ENCODE measurements around the gene DIP2C.

Gene DIP2C

GRCh38 chr10:241451-241850, 448.0 kb downstream of the DIP2C start:
- H3K36me3 Mint-ChIP-seq = peaks cover 16 to 25% of the 10 kb centered on the region in 2 donors
- ATAC-seq (replicated peaks) (no peak), DNase-seq (no peak)
- no peaks in the 10 kb centered on the region for H3K27me3 Mint-ChIP-seq
- H3K9me3 Mint-ChIP-seq = no peaks in the 10 kb centered on the region
- H3K27ac Mint-ChIP-seq = no peak overlapping the region
- no peaks in the 10 kb centered on the region for H3K4me1 Mint-ChIP-seq
- no peak overlapping the region for H3K4me3 Mint-ChIP-seq

GRCh38 chr10:239109-239508, 450.4 kb downstream of the DIP2C start:
- no peaks in the 10 kb centered on the region for H3K9me3 Mint-ChIP-seq
- DNase-seq (no peak), ATAC-seq (replicated peaks) (no peak)
- H3K36me3 Mint-ChIP-seq = peaks cover 7 to 15% of the 10 kb centered on the region in 2 donors
- H3K4me3 Mint-ChIP-seq = no peak overlapping the region
- peaks cover 0 to 2% of the 10 kb centered on the region in 2 donors for H3K4me1 Mint-ChIP-seq
- no peak overlapping the region for H3K27ac Mint-ChIP-seq
- no peaks in the 10 kb centered on the region for H3K27me3 Mint-ChIP-seq

- Mint-ChIP-seq H3K9me3 (no peaks in the 10 kb centered on the region), H3K27ac (no peak overlapping the region), H3K4me3 (no peak overlapping the region), H3K36me3 (peaks cover 1 to 16% of the 10 kb centered on the region in 2 donors), H3K27me3 (no peaks in the 10 kb centered on the region), H3K4me1 (peaks cover 0 to 2% of the 10 kb centered on the region in 2 donors)
- ATAC-seq (replicated peaks) (no peak), DNase-seq (no peak)
Observed at GRCh38 chr10:235915-236314, 453.6 kb downstream of the DIP2C start.

GRCh38 chr10:234708-235406, 454.6 kb downstream of the DIP2C start:
- Mint-ChIP-seq H3K4me3 (no peak overlapping the region), H3K27ac (no peak overlapping the region), H3K9me3 (no peaks in the 10 kb centered on the region), H3K36me3 (peaks cover 1 to 13% of the 10 kb centered on the region in 2 donors), H3K27me3 (no peaks in the 10 kb centered on the region), H3K4me1 (peaks cover 0 to 2% of the 10 kb centered on the region in 2 donors)
- no peak for ATAC-seq (replicated peaks)
- DNase-seq = no peak

- H3K9me3 Mint-ChIP-seq = no peaks in the 10 kb centered on the region
- ATAC-seq (replicated peaks) (no peak), DNase-seq (no peak)
- H3K36me3 Mint-ChIP-seq = peaks cover 1 to 9% of the 10 kb centered on the region in 2 donors
- H3K4me1 Mint-ChIP-seq = peaks cover 0 to 2% of the 10 kb centered on the region in 2 donors
- no peaks in the 10 kb centered on the region for H3K27me3 Mint-ChIP-seq
- no peak overlapping the region for H3K4me3 Mint-ChIP-seq
- no peak overlapping the region for H3K27ac Mint-ChIP-seq
Observed at GRCh38 chr10:232878-233277, 456.6 kb downstream of the DIP2C start.

GRCh38 chr10:232061-232460, 457.4 kb downstream of the DIP2C start:
- H3K27ac Mint-ChIP-seq = no peak overlapping the region
- ATAC-seq (replicated peaks) = no peak

GRCh38 chr10:230758-231157, 458.7 kb downstream of the DIP2C start:
- Mint-ChIP-seq H3K27me3 (no peaks in the 10 kb centered on the region), H3K9me3 (no peaks in the 10 kb centered on the region), H3K4me1 (peaks cover 0 to 2% of the 10 kb centered on the region in 2 donors), H3K27ac (no peak overlapping the region), H3K4me3 (no peak overlapping the region), H3K36me3 (peaks cover 0 to 5% of the 10 kb centered on the region in 2 donors)
- DNase-seq = no peak
- ATAC-seq (replicated peaks) = no peak

More at GRCh38 chr10:232061-232460, 457.4 kb downstream of the DIP2C start:
- Mint-ChIP-seq H3K9me3 (no peaks in the 10 kb centered on the region), H3K27me3 (no peaks in the 10 kb centered on the region), H3K36me3 (peaks cover 0 to 9% of the 10 kb centered on the region in 2 donors), H3K4me1 (peaks cover 0 to 2% of the 10 kb centered on the region in 2 donors), H3K4me3 (no peak overlapping the region)
- DNase-seq = no peak

- no peaks in the 10 kb centered on the region for H3K27me3 Mint-ChIP-seq
- H3K4me3 Mint-ChIP-seq = no peak overlapping the region
- ATAC-seq (replicated peaks) (no peak), DNase-seq (no peak)
- H3K27ac Mint-ChIP-seq = peak overlapping the region; percentile 60
- H3K9me3 Mint-ChIP-seq = no peaks in the 10 kb centered on the region
- peaks cover under 1 to 6% of the 10 kb centered on the region in 2 donors for H3K36me3 Mint-ChIP-seq
- peaks cover 0 to 1% of the 10 kb centered on the region in 2 donors for H3K4me1 Mint-ChIP-seq
Observed at GRCh38 chr10:228366-228765, 461.1 kb downstream of the DIP2C start.

GRCh38 chr10:227014-227413, 462.5 kb downstream of the DIP2C start:
- no peak overlapping the region for H3K4me3 Mint-ChIP-seq
- peaks cover 2 to 5% of the 10 kb centered on the region in 2 donors for H3K36me3 Mint-ChIP-seq
- no peaks in the 10 kb centered on the region for H3K9me3 Mint-ChIP-seq
- ATAC-seq (replicated peaks) (no peak), DNase-seq (no peak)
- H3K27ac Mint-ChIP-seq = no peak overlapping the region
- no peaks in the 10 kb centered on the region for H3K27me3 Mint-ChIP-seq
- H3K4me1 Mint-ChIP-seq = peaks cover 0 to 1% of the 10 kb centered on the region in 2 donors

GRCh38 chr10:226018-226417, 463.4 kb downstream of the DIP2C start:
- Mint-ChIP-seq H3K27ac (no peak overlapping the region), H3K27me3 (no peaks in the 10 kb centered on the region), H3K9me3 (no peaks in the 10 kb centered on the region), H3K4me3 (no peak overlapping the region), H3K4me1 (peaks cover 0 to 1% of the 10 kb centered on the region in 2 donors), H3K36me3 (peaks cover 5 to 8% of the 10 kb centered on the region in 2 donors)
- ATAC-seq (replicated peaks) (no peak), DNase-seq (no peak)

GRCh38 chr10:224571-224970, 464.9 kb downstream of the DIP2C start:
- ATAC-seq (replicated peaks) = peak; percentile 66 to 77
- H3K36me3 Mint-ChIP-seq = peaks cover 5 to 9% of the 10 kb centered on the region in 2 donors
- no peak for DNase-seq
- H3K9me3 Mint-ChIP-seq = no peaks in the 10 kb centered on the region
- no peak overlapping the region for H3K4me3 Mint-ChIP-seq
- H3K4me1 Mint-ChIP-seq = peaks cover 0 to 1% of the 10 kb centered on the region in 2 donors
- no peak overlapping the region for H3K27ac Mint-ChIP-seq
- no peaks in the 10 kb centered on the region for H3K27me3 Mint-ChIP-seq
